OCI-LY3 (cell line): Measurements from ENCODE around the gene DOCK11.

Experiments used
- EZH2phosphoT487 ChIP-seq: fragments of 200-600 bp; shearing (Covaris generic); IDR thresholded peaks from 2 replicates; pipeline ENCODE4 v1.6.1; 2018; ENCODE audit warnings: antibody characterized with exemption, mixed run types, low read depth
- TF ChIP-seq, protein P1 (sequence below): fragments of 200-600, 300-600 bp; sonication (generic); IDR thresholded peaks from 2 replicates; pipeline ENCODE4 v1.5.1; 2014; ENCODE audit warnings: antibody characterized with exemption, low read length, low read depth

DNA sequence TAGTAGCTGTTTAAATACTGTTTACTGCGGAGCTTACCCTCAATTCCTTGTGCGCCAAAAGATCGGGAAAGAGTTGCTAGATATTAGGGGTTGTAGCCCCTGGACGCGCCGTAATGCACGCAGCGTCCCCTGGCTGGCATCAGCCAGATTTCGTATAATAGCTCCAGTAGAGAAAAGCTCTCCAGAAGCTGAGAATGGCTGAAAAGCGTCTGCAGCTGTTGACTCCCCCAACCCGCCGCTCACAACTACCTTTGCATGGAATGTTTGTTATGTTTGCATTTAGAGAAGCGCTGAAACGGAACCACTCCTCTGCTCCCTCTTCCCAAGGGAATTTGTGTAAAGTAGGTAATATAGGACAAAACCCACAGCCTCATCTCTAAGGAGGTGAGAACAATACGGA is 3.7 kb downstream of the DOCK11 start:
- TF ChIP-seq, protein P1, sequence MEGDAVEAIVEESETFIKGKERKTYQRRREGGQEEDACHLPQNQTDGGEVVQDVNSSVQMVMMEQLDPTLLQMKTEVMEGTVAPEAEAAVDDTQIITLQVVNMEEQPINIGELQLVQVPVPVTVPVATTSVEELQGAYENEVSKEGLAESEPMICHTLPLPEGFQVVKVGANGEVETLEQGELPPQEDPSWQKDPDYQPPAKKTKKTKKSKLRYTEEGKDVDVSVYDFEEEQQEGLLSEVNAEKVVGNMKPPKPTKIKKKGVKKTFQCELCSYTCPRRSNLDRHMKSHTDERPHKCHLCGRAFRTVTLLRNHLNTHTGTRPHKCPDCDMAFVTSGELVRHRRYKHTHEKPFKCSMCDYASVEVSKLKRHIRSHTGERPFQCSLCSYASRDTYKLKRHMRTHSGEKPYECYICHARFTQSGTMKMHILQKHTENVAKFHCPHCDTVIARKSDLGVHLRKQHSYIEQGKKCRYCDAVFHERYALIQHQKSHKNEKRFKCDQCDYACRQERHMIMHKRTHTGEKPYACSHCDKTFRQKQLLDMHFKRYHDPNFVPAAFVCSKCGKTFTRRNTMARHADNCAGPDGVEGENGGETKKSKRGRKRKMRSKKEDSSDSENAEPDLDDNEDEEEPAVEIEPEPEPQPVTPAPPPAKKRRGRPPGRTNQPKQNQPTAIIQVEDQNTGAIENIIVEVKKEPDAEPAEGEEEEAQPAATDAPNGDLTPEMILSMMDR: no peak
- TF ChIP-seq EZH2phosphoT487: no peak
